Rectal smooth muscle tissue (tissue), 1 donor: ENCODE data around the gene FH.
A peak's percentile ranks its signal among the peaks of the same experiment; 100 is the strongest.

ENCODE experiments used
- H3K27ac ChIP-seq: one replicate; pipeline ENCODE4 v1.7.0; 2013; ENCODE audit warnings: low read depth, low read length, inconsistent platforms
- H3K27me3 ChIP-seq: one replicate; pipeline ENCODE4 v1.7.0; 2013; ENCODE audit warnings: low read length; ENCODE audit not compliant: control insufficient read depth, insufficient read depth
- H3K36me3 ChIP-seq: one replicate; pipeline ENCODE4 v1.7.0; 2013; ENCODE audit warnings: low read length; ENCODE audit not compliant: control insufficient read depth, insufficient read depth
- H3K4me1 ChIP-seq: one replicate; pipeline ENCODE4 v1.7.0; 2013; ENCODE audit warnings: low read length; ENCODE audit not compliant: control insufficient read depth, insufficient read depth
- H3K4me3 ChIP-seq: one replicate; pipeline ENCODE4 v1.7.0; 2013; ENCODE audit warnings: low read length
- H3K9ac ChIP-seq: one replicate; pipeline ENCODE4 v1.7.0; 2013; ENCODE audit warnings: low read length

FH gene

DNA sequence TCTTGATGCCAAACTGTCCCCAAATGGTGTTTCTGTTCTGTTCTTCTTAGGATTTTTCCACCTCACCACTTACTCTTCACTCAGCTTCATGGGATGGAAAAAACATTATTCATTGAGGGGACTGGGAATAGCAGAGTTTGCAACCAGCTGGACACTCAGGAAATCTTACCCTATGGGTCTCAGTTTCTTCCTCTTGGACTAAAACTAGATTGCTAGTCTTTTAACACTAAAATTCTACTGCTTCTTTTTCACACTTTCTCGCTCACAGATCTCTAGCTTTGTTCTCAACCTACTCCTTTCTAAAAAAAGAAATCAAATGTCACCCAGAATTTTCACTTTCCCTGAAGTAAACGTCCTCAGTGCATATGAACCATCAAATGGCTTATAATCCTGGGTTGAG, 17.4 kb upstream of the FH start:
- Histone ChIP-seq H3K4me3 (no peak overlapping the region), H3K27ac (no peak overlapping the region), H3K36me3 (no peaks in the 10 kb centered on the region), H3K9ac (no peak overlapping the region), H3K27me3 (no peaks in the 10 kb centered on the region), H3K4me1 (no peaks in the 10 kb centered on the region)

DNA sequence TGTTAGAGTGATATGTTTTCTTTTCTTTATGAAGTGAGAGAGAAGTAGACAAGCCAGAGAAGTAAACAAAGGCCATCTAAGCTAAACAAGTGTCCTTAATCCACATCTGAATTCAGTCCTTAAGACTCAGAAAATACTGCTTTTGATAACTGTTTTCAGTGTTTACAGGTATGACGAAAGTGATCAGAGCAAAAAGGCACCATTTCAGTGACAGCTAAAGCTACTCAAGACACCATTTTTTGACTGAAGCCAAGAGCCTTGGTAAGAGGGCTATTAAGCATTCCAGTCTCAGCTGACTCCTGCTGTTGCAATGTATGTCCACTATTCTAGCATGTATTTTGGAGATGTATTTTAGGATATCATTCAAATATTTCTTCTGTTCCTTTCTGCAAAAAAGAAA, 16.7 kb upstream of the FH start:
- Histone ChIP-seq H3K36me3 (no peaks in the 10 kb centered on the region), H3K4me3 (no peak overlapping the region), H3K9ac (no peak overlapping the region), H3K27me3 (no peaks in the 10 kb centered on the region), H3K27ac (no peak overlapping the region), H3K4me1 (no peaks in the 10 kb centered on the region)

DNA sequence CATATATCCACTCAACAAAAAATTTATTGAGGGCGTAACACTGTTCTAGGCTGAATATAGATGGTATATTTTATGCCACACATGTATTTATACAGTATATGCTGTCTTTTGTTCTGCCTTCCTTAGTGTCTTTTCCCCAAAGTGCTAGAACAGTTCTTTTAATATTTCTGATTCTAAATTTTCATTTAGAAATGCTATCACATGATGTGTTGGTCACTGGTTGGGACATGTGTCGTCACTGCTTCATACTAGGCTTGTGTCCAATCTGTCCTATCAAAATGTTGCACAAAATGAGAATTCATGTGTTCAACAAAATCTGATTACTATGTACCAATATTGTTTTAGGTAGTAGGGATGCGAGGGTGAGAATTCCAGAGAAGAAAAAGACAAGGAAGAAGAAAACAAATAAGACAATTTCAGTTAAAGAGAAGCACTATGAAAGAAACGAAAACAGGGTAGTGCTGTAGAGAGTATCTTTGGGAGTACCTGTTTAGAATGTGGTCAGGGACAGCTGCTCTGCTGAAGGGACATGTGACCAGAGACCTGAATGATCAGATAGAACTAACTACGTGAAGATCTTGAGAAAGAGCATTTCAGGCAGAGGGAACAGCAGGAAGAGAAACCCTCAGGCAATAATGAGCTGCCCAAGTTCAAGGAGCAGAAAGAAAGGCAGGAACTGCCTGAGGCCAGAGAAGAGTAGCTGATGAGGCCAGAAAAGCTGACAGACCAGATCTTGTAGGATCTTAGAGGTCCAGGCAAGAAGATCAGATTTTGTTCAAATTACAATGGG, 14.0 kb upstream of the FH start:
- H3K27ac ChIP-seq: no peak overlapping the region
- no peak overlapping the region for H3K9ac ChIP-seq
- H3K4me1 ChIP-seq: no peaks in the 10 kb centered on the region
- no peaks in the 10 kb centered on the region for H3K36me3 ChIP-seq
- no peaks in the 10 kb centered on the region for H3K27me3 ChIP-seq
- no peak overlapping the region for H3K4me3 ChIP-seq

DNA sequence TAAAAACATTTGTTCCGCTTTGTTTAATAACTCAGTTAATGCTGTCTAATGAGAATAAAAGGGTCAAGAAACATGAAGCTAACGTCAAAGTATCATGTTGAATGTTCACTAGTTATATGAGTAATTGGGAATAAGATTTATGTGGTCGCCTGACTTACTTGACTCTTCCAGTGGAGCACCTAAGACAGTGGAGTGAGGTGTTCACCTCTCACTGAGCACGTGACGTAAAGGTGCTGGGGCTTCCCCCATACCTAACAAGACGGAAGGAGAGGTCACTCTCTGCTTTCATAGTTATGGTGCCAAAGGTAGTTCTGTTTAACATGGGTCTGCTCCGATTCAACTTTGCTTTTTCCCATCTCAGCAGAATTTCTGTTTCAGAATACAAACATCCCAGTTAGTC, 13.3 kb upstream of the FH start:
- Histone ChIP-seq H3K27ac (no peak overlapping the region), H3K4me3 (no peak overlapping the region), H3K9ac (no peak overlapping the region), H3K4me1 (no peaks in the 10 kb centered on the region), H3K27me3 (no peaks in the 10 kb centered on the region), H3K36me3 (no peaks in the 10 kb centered on the region)

DNA sequence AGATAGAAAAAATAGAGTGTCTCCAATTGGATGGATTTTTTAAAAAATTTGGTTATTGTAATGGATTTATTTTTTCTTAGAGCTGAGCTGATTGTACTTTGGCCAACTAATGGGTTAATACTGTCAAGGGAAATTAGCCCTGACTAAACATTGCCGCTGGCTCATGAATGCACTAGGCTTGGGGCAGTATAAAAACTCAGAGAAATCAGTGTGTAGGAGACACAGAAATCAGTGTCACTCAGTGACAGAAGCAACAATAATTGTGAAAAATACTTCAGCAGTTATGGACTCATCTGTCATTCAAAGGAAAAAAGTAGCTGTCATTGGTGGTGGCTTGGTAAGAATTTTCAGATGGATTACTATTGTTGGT, 12.6 kb upstream of the FH start, which contains the start of gene KMO:
Gene KMO (plus strand): TSS at position 217 of the 370 bp plus-strand sequence. CDS start 67 bp downstream, at position 284.
- no peak within 1 kb of the TSS for H3K27ac ChIP-seq
- no peaks in the 10 kb centered on the region for H3K36me3 ChIP-seq
- H3K9ac ChIP-seq: no peak within 1 kb of the TSS
- H3K4me1 ChIP-seq: no peaks in the 10 kb centered on the region
- no peaks in the 10 kb centered on the region for H3K27me3 ChIP-seq
- peak within 1 kb of the TSS; percentile 63 for H3K4me3 ChIP-seq

DNA sequence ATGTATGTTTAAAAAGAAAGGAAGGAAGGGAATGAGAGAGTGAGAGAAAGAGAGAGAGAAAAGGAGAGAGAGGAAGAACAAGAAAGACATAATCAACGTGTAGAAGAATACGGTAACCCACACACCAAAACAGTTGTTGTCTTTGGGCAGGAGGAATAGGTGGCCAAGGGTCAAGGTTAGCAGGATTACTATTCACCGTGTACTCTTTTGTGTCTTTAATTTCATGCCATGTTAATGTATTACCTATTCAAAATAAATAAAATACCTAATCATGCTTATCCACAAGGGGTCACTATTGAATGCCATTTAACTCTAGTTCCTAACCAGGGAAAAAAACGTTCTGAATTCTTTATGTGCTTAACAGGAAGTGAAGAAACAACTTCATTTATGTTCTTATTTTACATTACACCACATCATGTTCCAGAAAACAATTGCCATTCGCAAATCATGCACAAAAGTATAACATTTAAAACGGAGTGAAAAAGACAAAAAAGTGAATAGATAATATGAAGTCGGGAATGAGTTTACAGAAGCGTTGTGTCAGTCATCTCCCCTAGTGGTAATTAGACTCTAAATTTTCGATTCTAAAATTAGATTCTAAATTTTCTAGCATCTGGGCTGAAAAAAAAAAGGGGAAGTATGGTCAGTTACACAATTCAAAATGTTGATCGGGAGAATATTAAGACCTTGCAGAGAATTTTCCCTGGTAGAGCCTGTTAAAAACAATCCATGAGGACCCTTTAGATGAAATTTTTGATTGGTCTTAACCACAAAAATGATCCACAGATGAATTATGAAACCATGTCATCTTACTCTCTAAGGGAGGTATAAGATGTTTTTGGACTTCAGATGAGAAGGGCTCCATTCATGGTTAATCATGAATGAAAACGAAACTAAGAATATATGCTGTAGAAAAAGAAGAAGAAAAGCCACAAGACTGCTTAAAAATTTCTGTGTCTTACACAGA, 11.9 kb upstream of the FH start:
- Histone ChIP-seq H3K4me3 (peak overlapping the region; percentile 63), H3K9ac (no peak overlapping the region), H3K36me3 (no peaks in the 10 kb centered on the region), H3K27me3 (no peaks in the 10 kb centered on the region), H3K4me1 (no peaks in the 10 kb centered on the region), H3K27ac (no peak overlapping the region)

DNA sequence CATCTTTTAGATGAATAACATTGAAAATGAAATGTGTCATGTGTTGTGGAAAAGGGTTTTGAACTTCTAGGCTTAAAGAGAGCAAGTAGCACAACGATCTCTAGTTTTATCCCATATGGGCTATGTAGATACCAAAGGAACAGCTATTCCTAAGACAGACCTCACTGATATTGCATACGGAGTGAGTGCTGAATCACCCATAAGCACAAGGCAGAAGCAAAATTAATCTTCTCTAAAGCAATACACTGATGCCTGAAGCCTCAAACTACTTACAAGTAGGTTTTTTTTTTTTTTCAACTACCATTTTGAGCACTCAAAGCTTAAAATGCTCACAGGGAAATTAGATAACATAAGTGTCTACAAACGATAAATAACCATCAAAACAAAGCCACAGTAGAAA, 7.6 kb upstream of the FH start:
- Histone ChIP-seq H3K9ac (no peak overlapping the region), H3K36me3 (no peaks in the 10 kb centered on the region), H3K4me3 (no peak overlapping the region), H3K27me3 (no peaks in the 10 kb centered on the region), H3K4me1 (no peaks in the 10 kb centered on the region), H3K27ac (no peak overlapping the region)

DNA sequence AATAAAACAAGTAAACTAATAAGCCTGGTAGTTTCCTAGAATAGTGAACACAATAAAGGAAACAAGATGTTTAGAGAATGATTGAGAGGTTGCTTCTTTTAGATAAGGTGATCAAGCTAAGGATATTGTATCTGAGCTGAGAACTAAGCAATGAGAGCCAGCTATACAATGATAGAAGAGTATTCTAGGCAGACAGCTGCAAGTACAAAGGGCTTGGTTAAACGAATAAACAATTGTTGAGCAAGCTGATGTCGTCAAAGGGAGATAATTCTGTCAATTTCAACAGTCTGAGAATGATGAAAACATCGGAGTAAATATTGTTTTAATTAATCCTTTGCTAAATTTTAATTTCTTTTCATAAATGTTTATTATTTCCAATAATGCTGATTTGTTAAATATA, 5.5 kb upstream of the FH start:
- no peaks in the 10 kb centered on the region for H3K27me3 ChIP-seq
- no peak overlapping the region for H3K4me3 ChIP-seq
- no peaks in the 10 kb centered on the region for H3K4me1 ChIP-seq
- H3K27ac ChIP-seq: no peak overlapping the region
- H3K9ac ChIP-seq: no peak overlapping the region
- H3K36me3 ChIP-seq: no peaks in the 10 kb centered on the region

DNA sequence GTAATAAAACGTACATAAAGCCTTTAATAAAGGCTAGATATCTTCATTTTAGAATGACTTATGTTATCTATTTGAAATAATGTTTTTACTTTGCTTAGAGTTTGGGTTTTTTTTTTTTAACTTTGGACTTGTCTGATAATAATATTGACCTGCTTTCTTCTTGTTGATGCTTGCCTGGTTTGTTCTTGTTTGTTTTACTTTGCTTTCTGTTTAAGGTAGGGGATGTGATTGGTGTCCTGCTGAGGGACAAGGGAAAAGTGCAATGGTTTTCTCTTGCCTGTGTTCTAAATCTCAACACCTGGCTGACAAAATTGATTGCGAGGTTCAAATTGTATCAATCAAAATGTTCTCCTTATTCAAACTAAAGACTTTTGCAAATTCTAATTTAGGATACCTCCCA, 2.2 kb upstream of the FH start:
- Histone ChIP-seq H3K27ac (no peak overlapping the region), H3K9ac (no peak overlapping the region)

DNA sequence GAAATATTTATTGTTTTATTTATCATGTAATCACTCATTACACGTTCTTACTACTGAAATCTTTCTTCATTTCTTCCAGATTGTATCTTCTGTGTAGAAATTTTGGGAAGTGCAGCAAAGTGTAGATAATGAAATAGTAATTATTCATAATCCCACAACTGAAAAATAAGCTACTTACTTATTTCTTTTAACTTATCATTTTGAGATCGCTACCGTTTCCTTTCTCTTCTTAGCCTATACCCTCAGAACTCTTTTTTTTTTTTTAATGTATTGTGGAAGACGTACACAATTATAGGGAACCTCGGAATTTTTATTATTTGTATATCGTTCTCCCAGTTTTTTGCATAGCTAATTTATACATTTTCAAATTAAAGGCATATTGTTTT, 518 bp upstream of the FH start:
- Histone ChIP-seq H3K27ac (no peak overlapping the region), H3K4me3 (peak overlapping the region; percentile 89), H3K36me3 (no peaks in the 10 kb centered on the region), H3K27me3 (no peaks in the 10 kb centered on the region), H3K4me1 (peaks cover 4% of the 10 kb centered on the region), H3K9ac (peak overlapping the region; percentile 21)

More for the DNA sequence above, 2.2 kb upstream of the FH start:
- no peak overlapping the region for H3K4me3 ChIP-seq
- peaks cover 4% of the 10 kb centered on the region for H3K4me1 ChIP-seq
- no peaks in the 10 kb centered on the region for H3K36me3 ChIP-seq
- H3K27me3 ChIP-seq: no peaks in the 10 kb centered on the region

DNA sequence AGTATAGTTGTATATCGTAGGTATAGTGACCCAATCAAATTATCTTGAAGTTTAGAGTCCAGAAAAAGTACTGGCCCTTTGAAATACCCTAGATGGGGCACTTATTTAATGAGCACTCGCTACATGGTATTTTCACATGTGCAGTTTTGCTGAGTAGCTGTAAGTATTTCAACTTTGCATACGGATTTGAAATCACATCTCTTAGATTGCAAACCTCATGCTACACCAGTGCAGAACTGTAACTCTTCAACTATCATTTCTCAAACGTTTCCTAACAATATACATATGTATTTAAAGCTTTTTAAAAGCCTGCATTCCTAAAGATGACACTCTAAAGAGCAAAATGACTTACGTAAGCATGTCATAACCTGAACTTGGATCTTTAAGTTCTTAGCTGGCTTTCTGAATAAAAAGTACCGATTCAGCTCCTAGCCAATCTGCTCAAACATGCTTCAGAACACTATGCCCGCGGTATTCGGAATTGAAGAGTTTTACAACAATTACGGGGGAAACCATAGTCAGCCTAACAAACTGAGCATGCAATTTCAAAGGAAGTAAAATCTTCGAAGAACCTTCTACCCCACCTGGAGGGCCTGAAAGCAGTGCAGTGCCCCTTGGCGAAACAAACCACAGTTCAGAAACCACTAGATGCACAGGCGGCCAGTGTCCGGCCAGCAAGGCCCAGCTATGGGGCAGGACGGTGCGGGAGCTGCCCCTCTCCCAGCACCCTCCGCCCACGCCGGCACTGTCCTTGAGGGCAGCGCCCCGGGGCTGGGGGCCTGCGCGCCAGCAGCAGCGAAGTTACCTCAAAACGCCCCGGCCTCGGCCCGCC, 863 bp downstream of the FH start:
- H3K4me3 ChIP-seq: peak overlapping the region; percentile 89
- peaks cover 4% of the 10 kb centered on the region for H3K4me1 ChIP-seq
- peak overlapping the region; percentile 92 for H3K27ac ChIP-seq
- no peaks in the 10 kb centered on the region for H3K36me3 ChIP-seq
- peak overlapping the region; percentile 51 for H3K9ac ChIP-seq
- no peaks in the 10 kb centered on the region for H3K27me3 ChIP-seq

DNA sequence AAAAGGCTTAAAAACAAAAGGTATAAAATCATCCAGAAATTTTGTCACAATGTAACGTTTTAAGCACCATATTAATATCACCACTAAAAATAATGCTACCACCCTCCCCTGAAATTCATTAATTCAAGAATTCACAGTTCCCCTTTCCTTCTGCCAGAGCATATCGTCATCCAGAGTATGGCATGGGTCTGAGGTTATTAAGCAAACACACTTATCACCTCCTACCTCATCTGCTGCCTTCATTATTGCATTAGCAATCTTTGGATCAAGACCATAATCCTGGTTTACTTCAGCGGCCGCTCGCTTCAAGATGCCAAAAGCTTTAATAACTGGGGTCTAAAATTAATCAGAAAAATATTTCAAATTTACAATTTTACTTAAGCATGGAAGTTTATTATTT, 6.2 kb downstream of the FH start:
- Histone ChIP-seq H3K4me1 (peaks cover 4% of the 10 kb centered on the region), H3K9ac (no peak overlapping the region), H3K27me3 (no peaks in the 10 kb centered on the region), H3K36me3 (peaks cover 12% of the 10 kb centered on the region), H3K27ac (no peak overlapping the region), H3K4me3 (no peak overlapping the region)
